Brain microvascular endothelial cell (primary cell): ENCODE results near the gene MRPS5.

Experiments
- DNase-seq: peaks from one replicate; pipeline ENCODE4 v3.0.0-alpha.2; 2020
- H3K27ac ChIP-seq: fragments of 250-450 bp; sonication (Bioruptor Pico); 2 replicates; pipeline ENCODE4 v1.5.1; 2020; ENCODE audit warnings: mild to moderate bottlenecking, moderate library complexity
- H3K27me3 ChIP-seq: fragments of 250-450 bp; sonication (Bioruptor Pico); replicated peaks from 2 replicates; pipeline ENCODE4 v1.5.1; 2020; ENCODE audit warnings: mild to moderate bottlenecking
- H3K36me3 ChIP-seq: fragments of 250-450 bp; sonication (Bioruptor Pico); replicated peaks from 2 replicates; pipeline ENCODE4 v1.5.1; 2020; ENCODE audit warnings: mild to moderate bottlenecking
- H3K4me3 ChIP-seq: 2 replicates; pipeline ENCODE4 v1.5.1; 2011; ENCODE audit warnings: low read depth, mild to moderate bottlenecking, control low read depth, low read length, moderate library complexity
- in situ Hi-C: cut with HindIII; loops from 2 replicates; pipeline ENCODE4 v1.10.0; 2017; ENCODE audit warnings: low sequenced_read_pairs, low pct_ligation_motif_present
- TF ChIP-seq, protein P1 (sequence below): IDR thresholded peaks from 2 replicates; pipeline ENCODE4 v1.5.1; 2011; ENCODE audit warnings: low read depth, mild to moderate bottlenecking, moderate library complexity, low read length, control low read depth, inconsistent platforms; ENCODE audit errors: missing control alignments

MRPS5 gene

DNA sequence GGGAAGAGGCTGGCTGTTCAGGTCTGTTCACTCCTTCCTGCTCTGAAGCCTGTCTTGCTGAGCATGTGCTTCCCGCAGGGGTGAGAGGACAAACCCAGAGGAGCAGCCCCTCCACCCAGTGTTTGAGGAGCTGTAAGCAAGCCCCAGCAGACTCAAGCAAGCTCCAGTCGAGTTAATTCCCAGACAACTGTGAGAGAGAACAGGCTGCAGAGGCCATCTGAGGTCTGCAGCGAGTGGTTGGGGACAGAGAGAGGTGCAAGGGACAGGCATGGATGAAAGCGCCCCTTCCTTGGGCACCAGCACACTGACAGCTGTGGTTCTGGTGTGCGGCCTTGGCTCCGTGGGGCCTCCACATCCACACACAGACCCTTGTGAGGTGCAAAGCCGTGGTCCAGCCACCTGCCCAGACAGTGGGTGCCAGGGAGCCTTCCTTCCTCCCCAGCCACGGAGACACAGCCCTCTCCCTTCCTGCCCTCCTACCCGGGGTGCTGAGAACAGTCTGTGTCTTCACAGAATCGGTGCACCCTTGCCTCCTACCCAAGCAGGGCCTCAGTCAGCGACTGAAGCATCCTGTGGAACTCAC is 59.9 kb downstream of the MRPS5 start:
- TF ChIP-seq, protein P1, sequence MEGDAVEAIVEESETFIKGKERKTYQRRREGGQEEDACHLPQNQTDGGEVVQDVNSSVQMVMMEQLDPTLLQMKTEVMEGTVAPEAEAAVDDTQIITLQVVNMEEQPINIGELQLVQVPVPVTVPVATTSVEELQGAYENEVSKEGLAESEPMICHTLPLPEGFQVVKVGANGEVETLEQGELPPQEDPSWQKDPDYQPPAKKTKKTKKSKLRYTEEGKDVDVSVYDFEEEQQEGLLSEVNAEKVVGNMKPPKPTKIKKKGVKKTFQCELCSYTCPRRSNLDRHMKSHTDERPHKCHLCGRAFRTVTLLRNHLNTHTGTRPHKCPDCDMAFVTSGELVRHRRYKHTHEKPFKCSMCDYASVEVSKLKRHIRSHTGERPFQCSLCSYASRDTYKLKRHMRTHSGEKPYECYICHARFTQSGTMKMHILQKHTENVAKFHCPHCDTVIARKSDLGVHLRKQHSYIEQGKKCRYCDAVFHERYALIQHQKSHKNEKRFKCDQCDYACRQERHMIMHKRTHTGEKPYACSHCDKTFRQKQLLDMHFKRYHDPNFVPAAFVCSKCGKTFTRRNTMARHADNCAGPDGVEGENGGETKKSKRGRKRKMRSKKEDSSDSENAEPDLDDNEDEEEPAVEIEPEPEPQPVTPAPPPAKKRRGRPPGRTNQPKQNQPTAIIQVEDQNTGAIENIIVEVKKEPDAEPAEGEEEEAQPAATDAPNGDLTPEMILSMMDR = no peak
- H3K27ac ChIP-seq = no peak overlapping the region
- no peak overlapping the region for H3K4me3 ChIP-seq
- in situ Hi-C loops = no loop called here
- no peaks in the 10 kb centered on the region for H3K36me3 ChIP-seq
- DNase-seq = no peak
- H3K27me3 ChIP-seq = no peaks in the 10 kb centered on the region

DNA sequence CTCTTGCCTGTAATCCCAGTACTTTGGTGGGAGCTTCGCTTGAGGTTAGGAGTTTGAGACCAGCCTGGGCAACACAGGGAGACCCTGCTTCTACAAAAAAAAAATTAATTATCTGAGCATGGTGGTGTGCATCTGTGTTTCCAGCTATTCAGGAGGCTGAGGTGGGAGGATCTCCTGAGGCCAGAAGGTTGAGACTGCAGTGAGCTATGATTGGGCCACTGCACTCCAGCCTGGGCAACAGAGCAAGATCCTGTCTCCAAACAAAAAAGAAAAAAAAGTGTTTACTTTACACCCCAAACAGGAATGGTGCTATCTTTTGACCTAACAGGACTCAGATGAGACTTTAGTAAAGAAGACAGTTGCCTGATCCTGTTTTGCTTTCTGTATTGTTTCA is 60.5 kb downstream of the MRPS5 start:
- no peak overlapping the region for H3K27ac ChIP-seq
- H3K27me3 ChIP-seq = no peaks in the 10 kb centered on the region
- no peaks in the 10 kb centered on the region for H3K36me3 ChIP-seq
- TF ChIP-seq, protein P1 = no peak
- in situ Hi-C loops = no loop called here
- H3K4me3 ChIP-seq = no peak overlapping the region
- no peak for DNase-seq

DNA sequence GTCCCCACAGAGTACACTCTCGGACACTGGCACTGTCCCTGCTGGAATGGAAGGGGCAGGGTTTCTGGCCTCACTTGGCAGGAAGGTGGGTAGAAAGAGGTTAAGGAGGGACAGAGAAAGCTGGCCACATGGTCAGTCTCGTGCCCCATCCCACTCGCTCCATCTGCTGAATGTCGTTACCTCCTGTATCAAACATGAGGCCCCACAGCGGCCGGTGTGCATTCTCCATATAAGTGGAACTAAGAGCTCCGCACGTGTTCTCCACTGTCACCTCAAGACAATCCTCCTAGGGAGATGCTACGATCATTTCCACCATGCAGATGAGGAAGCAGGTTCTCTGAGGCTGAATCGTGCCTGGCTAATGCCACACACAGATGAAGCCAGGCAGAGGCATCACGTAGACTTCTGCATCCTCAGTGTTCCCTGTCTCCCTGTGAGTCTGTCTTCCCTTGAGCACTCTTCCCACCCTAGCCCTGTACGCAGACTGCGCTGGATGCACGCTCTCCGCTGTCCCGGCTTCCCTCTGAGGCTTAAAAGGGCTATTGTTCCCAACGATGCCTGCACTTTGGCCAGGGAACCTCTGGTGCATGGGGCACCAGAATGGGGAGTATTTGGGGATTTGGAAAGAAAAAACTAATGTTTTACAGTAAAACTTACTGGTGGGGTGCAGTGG is 61.0 kb downstream of the MRPS5 start:
- no peak for DNase-seq
- H3K4me3 ChIP-seq = no peak overlapping the region
- H3K36me3 ChIP-seq = no peaks in the 10 kb centered on the region
- no peaks in the 10 kb centered on the region for H3K27me3 ChIP-seq
- in situ Hi-C loops = no loop called here
- TF ChIP-seq, protein P1 = no peak
- no peak overlapping the region for H3K27ac ChIP-seq

DNA sequence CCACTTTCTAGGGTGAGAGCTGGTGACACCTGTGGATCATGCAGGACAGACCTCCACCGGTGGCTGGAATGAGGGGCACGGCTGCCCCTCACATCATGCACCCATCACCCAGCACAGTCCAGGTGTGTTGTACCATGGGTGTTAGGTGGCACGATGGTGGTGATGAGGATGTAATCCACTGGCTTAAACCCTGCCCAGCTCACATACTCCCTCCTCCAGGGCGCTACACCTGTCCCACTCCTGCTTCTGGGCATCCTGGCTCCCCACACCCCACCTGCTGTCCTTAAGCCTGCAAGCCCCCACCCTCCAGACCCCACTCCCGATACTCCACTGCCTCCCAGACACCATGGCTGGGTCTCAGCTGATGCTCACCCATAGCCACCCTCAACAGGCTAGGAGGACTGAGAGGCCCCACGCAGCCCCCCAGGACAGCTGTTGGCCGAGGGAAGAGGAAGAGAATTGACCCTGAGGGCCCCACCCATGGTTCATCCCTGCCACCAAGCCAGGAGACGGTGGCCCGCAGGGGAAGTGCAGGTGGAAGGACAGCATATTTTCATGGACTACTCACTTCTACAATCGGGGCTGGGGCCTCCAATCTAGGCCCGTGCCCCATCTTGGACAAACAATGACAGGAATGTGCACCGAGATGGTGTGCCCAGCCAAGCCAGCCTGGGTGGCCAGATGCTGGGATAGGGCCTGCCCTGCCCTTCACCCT is 61.8 kb downstream of the MRPS5 start:
- TF ChIP-seq, protein P1 = no peak
- Histone ChIP-seq H3K4me3 (no peak overlapping the region), H3K27me3 (no peaks in the 10 kb centered on the region), H3K27ac (no peak overlapping the region), H3K36me3 (no peaks in the 10 kb centered on the region)
- no peak for DNase-seq
- in situ Hi-C loops = no loop called here

DNA sequence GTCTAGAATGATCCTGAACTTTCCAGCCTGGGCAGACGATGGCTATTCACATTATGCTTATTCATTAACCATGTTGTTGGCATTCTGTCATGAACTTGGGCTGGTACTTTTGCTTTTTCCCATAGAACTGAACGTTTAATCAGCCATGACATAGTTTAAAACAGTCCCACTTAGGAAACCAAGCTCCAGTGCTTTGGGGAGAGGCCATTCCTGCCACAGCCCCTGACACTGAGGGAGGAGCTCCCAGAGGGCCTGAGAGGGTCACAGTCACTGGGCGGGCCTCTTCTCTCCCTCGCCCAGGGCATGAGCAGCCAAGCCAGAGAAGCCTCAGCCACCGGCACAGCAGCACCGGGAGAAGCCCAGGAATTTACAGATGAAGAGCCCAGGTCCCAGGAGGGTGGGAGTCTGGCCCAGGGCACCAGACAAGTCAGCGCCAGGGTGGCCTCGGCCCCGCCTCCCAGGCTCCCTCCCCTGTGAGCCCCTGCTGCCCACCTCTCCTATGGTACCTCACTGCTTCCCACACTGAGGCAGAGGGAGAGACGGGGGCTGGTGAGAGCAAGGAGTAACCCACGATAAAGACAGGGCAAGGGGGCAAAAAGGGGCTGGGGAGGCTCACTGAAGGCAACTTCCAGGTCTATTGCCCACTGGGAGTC is 62.5 kb downstream of the MRPS5 start:
- TF ChIP-seq, protein P1 = no peak
- Histone ChIP-seq H3K27me3 (no peaks in the 10 kb centered on the region), H3K27ac (no peak overlapping the region), H3K4me3 (no peak overlapping the region), H3K36me3 (no peaks in the 10 kb centered on the region)
- no peak for DNase-seq
- in situ Hi-C loops = no loop called here
